ENCODE data around the gene KCNN3.

DNA sequence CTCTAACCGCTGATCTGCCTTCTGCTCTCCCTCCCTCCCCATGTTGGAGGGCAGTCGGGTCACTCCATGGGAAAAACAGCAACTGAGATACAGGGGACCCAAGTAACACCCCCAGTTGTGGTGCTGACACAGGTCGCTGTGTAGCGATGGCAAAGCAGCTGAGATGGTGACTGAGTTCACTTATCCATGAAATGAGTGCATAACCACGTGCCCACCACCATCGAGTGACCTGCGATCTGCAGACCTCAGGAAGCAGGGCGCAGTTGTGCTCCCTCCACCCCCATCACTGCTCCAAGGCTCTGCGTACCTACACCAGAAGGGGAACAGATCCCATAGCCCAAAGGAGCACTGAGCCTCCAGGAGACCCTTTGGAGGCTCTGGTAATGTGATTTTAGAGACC is 31.1 kb downstream of the KCNN3 start:
- TF ChIP-seq, protein P1, sequence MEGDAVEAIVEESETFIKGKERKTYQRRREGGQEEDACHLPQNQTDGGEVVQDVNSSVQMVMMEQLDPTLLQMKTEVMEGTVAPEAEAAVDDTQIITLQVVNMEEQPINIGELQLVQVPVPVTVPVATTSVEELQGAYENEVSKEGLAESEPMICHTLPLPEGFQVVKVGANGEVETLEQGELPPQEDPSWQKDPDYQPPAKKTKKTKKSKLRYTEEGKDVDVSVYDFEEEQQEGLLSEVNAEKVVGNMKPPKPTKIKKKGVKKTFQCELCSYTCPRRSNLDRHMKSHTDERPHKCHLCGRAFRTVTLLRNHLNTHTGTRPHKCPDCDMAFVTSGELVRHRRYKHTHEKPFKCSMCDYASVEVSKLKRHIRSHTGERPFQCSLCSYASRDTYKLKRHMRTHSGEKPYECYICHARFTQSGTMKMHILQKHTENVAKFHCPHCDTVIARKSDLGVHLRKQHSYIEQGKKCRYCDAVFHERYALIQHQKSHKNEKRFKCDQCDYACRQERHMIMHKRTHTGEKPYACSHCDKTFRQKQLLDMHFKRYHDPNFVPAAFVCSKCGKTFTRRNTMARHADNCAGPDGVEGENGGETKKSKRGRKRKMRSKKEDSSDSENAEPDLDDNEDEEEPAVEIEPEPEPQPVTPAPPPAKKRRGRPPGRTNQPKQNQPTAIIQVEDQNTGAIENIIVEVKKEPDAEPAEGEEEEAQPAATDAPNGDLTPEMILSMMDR (IDR thresholded peaks at IDR 0.05) = no peak
- no peak for TF ChIP-seq ZNF121 (CRISPR knock-in tag; IDR thresholded peaks at IDR 0.05)

Measured in WTC11 (cell line).